Limb (tissue), 2 donors: ENCODE measurements around the gene CRACDL.

ENCODE experiments used
- DNase-seq, 2 donors: peaks; one replicate each; pipeline ENCODE4 v3.0.0-alpha.2; 2016; ENCODE audit errors: extremely low spot score in 2 of 2

Gene CRACDL

DNA sequence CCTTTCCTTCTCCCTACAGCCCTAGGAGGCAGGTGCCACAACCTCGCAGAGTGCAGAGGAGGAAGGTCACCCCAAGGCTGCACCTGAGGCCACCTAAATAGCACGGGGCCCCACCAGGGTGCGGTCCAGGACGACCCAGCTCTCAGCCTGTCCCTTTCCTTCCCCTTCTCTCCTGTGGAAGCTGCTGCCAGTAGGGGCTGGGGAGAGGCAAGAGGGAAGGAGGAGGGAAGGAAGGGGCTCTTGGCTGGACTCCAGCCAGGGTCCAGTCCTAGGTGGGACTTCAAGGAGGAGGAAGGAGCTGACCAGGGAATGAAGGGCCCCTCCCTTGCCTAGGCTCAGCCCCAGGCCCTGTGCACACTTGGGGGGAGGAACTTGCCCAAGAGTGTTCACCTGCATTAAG lies 11.1 kb downstream of the CRACDL start:
- DNase-seq: no peak

DNA sequence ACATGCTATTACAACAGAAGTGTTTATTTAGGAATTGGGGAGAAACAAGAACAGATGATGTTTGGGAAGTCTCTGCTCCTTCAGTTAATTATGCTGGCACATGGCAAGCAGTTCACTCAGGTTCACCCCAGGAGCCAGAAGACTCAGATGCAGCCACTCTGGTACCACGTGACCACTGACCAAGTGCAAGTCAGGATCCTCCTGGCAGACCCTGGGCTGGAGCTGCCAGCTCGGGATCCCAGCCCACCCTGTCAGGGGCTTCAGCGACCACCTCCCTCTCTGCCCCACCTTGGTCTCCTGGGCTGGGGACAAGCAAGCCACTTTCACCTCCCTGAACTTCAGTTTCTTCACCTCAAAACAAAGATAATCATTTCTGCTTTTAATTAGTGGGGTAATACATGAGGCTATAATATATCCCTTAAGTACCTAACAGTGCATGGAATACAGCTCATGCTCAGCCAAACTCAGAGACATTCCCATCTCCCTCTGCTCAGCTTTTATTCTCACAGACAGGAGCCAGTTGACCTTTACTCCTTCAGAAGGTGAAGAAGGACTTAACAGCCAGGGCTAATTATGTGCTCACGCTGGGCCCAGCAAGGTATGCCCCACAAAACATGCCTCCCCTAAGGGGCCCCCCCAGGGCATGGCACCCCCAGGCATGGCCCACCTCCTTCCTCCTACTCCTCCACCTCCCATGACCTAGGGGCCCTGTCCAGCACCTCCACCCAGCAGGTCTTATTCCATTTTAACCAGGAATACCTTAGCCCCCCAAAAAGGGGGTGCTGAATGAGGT lies 11.8 kb downstream of the CRACDL start:
- no peak for DNase-seq

DNA sequence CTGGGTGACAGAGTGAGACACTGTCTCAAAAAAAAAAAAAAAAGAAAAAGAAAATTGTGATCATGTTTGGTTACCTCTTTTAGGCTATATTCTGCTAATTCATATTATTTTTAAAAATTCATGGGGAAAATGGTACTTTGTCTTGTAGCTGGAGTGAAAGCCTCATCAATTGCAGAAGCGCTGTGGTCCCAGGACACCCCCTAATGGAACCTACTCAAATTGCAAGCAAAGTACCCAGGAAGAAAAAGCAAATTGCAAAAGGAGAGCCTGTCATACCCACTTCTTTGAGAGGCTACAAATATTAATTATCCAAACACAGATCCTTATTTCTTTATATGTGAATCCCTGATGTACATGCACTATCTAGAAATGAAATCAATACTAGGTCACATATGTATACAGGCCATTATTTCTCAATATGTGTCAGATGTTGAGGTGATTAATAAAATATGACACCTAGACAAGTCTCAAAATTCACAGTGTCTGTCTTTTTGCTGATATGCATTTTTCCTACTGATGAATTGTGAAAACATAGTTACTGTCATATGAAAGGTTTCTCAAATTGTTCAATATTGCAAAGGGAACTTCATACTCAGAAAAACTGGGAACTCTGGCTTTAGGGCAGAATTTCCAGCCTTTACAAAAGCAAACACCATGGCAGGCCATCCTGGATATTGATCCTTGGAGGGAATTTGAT lies 12.6 kb downstream of the CRACDL start:
- DNase-seq: no peak

DNA sequence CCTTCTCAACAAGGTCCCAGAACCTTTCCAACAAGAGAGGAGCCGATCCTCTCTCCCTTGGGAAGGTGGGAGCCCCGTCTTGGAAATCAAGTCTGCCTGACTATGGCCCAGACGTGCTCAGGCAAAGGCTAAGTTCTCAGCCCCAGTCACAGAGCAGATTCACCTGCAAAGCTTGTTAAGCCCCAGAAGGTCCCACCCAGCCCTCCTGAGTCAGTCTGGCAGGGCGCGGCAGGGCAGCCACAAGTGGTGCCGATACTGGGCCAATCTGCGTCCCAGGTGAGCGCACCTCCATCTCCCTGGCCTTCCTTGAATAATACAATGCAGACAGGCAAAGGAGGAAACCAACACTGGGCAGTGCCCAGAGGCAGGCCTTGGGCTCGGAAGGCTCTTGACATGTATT lies 15.0 kb downstream of the CRACDL start:
- peak in 1 of 2 donors; percentile 9 for DNase-seq

DNA sequence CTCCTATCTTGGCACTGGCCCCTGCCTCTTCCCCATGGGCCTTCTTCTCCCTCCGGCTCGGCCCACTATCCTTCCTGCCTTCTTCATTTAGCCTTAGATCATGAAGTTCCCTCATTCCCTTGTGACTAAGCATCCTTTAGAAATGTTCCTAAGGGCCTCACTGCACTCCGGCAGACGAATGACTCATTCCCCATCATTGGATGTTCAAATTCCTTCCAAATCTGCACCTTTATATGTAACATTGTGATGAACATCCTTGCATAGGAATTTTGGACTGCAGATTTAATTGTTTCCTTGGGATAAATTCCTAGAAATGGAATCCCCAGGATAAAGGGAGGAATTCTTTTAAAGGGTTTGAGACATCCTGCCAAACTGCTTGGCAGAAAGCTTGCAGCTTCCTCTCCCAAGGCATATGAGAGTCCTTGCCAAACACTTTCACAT lies 19.0 kb downstream of the CRACDL start:
- DNase-seq: no peak

DNA sequence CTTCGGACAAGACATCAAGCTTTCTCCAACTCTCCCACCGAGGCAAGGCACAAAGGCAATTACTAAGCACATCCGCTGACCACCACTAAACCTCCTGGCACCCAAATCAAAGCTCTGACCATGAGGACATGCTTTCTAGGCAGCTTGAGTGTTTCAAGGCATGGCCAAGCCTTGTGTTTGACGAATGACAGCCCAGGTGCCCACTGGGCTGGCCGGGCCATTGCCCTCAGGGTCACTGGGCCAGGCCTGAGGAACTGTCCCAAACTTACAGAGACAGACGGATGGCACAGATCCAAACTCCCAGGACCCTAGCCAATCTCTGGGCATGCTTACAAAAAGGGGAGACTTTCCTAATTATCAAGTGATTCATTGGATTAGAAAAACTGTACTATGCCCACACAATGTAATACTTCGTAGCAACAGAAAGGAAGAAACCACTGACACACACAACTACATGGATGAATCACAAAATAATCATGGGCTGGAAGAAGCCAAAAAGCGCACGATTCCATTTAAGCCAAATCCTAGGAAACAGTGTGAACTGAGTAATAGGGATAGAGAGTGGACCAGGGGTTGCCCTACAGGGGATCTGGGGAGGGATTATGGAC lies 20.2 kb downstream of the CRACDL start:
- DNase-seq: peak in 1 of 2 donors; percentile 19

DNA sequence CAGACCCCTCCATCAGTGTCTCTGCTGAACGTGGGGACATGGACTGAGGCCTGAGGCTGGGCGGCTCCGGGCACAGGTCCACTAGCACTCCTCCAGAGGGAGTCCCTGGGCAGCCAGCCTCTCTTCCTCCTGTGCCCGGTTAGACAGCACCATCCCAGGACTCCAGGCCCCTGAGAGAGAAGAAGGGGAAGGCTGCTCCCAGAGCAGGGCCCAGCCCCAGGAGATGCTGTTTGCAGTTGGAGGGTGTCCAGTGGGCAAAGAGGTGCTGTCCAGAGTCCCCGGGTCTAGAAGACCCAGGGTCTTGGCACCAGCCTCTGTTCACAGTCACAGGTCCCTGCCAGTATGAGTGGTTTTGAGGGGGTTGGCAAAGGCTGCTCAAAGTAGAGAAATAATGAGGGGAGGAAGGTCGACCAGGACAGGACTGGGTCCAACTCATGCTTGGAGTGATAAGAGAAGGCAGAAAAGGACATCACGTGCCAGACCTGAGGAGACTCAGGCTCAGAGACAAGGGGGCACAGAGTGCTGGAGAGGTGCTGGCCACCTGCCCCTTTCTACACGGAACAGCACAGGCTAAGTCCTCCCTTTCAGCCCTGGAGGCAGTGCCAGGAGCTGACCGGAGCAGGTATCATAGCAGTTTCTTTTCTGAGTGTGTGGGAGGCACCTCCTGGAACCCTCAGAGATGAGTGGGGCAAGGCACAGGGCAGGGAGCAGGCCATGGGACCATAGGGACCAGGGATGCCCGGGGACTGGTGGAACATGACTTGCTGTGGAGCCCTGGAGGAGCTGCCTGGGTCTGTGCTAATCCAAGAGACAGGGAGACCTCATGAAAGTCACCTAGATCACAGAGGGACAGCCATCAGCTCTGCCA lies 21.1 kb downstream of the CRACDL start:
- DNase-seq: peak in 1 of 2 donors; percentile 6

DNA sequence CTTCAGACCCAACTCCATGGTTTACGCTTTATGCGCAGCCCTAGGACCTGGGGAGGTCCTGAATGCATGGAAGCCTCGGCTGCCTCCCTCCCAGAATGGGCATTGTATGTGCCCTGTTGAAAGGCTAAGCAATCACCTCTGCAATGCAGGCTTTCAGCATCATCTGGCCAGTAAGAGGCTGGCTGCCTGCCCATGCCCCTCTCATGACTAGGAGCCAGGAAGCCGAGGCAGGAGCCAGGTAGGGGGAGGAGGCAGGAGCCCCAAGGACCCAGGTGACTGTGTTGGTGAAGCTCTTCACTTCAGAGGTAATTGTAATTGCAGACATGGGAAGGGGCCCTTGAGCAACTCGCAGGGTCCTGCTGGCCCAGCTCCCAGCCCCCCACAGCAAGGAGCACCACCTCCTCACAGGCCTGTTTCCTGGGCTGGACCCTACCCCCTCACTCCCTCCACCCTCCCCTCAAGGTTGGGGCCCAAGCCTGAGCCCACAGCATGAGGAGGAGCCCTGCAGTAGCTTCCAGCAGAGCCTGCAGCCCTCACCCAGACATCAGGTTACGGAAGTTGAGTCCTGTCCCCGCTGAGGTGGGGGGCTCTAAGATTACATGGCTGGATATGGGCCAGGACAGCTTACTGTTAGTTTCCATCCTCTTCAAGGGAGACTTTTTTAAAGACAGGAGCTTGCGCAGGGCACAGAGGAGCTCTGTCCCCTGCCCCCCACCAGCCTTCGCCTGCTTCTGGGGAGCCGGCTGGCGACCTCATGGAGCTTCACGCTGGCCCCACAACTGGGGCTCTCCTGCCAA lies 21.9 kb downstream of the CRACDL start:
- DNase-seq: peak in 1 of 2 donors; percentile 45

DNA sequence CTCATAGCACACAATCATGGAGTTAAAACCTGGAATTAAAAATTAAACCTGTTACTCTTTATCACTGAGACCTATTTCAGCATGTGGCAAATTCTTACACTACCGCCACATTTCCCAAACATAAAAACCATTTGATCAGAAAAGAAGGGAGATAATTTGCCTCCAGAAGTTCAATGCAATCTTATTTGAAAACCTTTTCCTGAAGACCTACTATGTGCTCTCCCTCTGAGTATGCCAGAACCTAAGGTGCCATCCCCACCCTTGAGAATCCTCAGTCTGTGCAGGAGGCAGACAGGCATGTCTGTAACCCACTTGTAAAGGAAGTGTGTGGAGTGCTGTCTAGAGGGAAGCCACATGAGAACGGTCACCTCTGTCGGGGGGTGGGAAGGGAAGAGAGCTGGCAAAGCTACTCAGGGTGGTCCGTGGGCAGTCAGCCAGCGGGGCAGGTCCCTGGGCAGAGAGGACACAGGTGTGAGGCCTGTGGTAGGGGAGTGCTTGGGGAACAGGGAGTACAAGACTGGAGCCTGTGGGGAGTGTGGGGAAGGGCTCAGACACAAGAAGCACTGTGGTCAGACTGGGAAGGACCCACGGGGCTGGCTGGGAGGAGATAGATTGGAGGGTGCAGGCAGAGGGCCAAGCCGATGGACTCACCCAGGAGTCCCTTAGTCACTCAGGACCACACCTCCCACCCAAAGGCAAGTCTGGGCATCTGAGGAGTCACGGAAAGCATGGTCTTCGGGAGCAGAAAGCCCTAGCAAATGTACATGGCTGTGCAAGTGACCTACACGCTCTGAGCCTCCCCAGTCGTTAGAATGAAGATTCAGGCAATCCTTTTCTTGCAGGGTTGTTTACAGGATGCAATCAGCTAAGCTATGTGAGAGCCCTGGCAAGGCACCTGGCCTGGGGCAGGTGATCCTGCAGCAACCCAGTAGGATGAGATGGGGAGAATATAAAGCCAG lies 22.8 kb downstream of the CRACDL start:
- no peak for DNase-seq

DNA sequence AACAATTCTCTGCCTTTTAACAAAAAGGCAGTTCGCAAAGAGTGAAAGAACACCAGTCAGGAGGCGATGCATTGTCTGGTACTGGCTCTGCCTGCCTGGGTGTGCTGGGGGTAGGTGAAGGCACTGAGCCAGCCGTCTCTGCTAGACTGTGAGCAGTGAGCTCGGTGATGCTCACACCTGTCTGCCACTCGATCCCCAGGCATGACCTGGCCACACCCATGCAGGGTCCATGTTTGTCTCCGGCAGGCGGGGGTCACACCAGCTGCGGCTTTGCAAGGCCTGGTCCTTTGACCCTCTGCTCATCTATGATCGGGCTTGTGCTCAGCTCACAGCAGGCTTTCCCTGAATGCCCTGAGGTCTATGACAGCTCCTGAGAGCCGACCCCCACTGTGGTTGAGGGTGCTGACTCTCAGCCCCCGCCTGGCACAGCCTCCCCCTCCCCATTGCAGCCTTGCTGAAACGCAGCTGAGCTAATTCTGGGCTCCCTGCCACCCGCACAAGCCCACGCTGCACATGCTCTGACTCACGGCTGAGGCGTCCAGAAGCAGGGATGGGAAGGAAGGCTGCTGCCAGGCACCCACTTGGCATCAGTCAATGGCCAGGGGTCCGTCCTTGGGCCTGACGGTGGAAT lies 23.7 kb downstream of the CRACDL start:
- peak; percentile 38 to 59 for DNase-seq

DNA sequence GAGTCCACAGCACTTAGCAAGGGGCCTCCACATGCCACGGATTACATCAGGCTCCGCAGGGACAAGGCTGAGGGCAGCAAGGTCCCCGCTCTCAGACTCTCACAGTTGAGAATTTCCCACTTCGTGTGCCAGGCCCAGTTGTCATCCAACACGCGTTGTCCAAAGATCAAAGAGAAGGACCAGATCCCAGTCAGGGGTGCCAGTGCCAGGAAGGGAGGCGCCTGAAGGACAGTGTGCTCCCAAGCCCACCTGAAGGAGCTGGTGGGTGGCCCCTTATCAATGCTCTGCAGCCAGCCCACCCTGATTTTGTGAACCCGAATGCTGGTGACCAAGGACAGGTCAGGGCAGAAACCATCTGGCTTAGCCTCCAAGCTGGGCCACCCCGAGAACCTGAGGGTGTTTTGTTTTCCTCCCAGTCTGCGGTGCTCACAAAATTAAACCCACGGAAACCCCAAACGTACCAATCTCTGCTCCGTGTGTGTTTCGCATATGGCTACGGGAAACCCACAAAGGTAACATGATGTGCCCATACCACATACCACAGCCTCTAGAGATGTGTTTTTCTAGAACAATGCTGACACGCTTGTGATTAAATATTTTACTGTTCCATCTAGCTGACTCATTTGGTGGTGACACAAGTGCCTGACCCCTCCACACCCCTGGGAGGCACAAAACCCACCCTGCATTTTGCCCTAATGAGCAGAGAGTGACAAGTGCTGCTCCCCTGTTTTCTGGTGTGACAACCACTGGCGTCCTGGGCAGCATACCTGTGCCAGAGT lies 24.5 kb downstream of the CRACDL start:
- no peak for DNase-seq

DNA sequence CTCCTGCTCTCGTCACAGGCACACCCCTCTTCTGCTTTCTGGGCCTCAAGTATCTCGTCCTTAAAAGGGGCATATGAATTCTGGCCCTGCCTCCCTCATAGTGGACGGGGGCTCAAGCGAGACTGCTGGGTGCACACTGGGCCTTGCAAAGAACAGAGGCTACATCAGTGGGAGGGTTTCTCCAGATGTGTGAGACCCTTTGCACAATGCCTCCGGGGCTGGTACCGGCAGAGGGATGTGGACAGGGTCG lies 25.0 kb downstream of the CRACDL start:
- DNase-seq: no peak

DNA sequence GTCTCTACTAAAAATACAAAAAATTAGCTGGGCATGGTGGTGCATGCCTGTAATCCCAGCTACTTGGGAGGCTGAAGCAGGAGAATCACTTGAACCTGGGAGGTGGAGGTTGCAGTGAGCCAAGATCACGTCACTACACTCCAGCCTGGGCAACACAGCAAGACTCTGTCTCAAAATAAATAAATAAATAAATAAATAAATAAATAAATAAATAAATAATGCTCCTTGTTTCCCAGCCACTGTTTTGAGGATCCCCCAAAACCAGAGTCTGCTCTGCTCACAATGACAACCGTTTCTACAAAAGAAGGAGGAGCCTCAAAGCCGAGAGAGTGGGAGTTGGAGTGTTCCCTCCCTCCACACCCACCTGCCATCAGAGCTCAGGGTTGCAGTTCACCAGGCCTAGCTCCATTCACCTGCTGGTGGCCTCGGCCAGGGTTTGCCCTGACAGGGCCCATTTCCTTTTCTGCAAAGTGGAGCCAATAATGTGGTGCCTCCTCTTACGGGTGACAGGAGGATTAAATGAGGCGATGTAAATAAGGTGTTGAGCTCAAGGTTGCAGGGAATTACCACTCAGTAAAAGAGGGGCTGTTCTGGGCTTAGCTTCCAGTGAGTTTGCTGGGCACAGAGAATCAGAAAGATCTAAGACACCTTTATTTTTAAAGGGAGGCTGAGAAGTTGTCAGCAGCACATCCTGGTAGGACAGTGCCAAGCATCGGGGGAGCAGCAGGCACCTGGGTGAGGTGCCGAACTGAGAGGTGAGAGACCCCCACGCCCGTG lies 25.5 kb downstream of the CRACDL start:
- DNase-seq: no peak

DNA sequence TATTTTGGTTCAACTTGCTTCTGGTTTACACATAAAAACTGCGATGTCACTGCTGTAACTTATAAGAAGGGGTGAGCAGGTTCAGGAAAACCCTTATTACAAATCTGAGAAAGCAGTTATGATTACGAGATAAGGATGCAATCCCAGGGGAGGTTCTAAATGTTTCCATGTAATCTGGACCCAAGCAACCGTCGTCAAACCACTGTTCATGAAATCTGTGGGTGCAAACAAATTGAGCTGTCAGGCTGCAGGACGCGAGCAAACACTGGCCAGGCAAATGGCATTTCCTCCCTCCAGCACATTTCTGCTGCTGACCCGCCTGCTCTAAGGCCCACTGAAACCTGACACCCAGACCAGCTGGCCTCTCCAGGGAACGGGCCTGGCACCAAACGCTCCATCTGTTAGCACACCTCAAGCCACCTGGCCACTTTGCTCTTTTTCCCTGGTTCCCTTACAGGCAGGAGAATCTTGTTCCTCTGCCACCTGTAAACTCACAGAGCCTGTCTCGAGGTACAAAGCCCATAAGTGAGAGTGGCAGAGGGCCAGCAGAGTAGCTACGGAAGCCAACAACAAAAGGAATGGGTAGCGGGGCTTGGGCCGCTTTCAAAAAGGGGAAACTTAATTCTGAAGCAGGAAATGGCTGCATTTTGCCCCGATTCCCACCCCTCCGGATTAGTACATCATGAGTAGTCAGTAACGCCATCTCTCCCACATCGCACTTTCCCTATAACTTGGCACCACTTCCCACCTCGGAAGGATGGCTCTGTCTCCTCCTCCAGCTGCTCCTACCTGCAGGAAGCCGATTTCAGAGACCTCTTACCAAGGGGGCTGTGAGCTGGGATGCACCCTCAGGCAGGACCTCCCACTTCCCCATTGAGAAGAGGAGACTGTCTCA lies 26.5 kb downstream of the CRACDL start:
- peak; percentile 27 to 63 for DNase-seq

DNA sequence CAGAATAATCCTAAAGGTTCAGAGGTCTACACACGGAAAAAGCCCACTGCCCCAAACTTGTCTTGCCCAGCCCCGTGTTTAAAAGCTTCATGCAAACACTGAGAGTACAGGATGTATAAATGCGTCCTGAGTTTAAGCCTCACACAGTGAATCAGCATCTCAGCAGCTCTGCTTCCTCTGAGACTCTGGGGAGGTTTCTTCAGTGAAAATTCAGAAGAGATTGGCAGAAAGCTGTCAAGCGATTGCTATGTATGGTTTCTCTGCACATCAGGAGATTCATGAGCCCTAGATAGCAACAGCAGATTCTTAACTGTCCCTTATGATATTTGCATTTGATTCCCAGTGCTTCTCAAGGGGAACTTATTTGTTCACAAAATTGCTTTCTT lies 27.1 kb downstream of the CRACDL start:
- no peak for DNase-seq

DNA sequence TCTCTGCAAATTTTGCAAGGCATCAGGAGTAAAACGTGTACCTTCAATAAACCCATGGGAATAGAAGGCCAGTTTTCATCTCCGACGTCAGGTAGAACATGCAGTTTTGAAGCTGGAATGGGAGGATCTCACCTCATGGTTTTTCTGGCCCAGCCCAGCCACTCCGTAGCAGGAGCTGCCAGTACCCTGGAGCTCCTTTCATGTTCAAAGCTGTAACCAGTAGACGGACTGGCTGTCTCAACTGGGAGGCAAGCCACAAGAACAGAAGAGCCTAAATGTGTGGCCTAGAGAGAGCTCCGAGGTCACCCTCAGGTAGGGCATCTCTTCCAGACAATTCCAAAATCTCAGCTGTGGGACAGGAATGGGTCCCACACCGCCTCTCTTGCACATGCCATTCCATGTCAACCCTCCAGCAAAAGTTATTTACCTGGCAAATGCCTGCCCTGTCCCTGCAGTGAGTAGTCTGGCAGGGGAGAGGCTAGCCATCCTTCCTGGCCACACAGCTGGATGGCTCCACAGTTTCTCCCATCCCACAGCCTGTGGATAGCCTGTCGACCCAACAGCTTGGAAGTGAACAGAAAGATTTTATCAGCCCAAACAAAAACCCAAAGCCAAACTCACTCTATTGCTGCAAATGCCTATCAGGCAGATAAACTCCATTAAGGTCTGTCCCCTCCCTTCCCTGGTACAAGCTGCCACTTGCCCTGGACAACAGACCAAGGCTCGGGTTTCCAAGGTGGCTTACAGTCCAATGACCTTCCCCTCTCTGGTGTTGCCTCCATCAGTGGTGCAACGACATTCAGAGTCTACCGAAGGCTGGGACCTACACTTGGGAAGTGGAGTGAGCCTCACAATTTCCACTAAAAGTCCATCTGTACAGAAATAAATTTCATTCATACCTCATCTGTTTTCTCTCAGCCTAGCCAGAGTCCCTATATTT lies 27.8 kb downstream of the CRACDL start:
- no peak for DNase-seq
